ENCODE measurements around the gene SYT5.
"Not testable (repeated sequence)": the region's sequence is repeated elsewhere in the genome, so short reads cannot be mapped to it uniquely, and the experiment has no call there.

The SYT5 gene

GRCh38 chr19:55179606-55180484, at the start of gene SYT5:
Gene SYT5 (minus strand): TSS chr19:55180289. CDS start chr19:55179041, 1,248 bp downstream.
- peak; percentile 64 for DNase-seq

GRCh38 chr19:55229789-55230182, 49.7 kb upstream of the SYT5 start:
- DNase-seq, result no peak

GRCh38 chr19:55229145-55229788, 49.2 kb upstream of the SYT5 start:
- DNase-seq, result no peak

GRCh38 chr19:55228403-55229031, 48.4 kb upstream of the SYT5 start, which contains the start of gene TMEM86B:
Gene TMEM86B (minus strand): TSS chr19:55228763. CDS start chr19:55228741, 22 bp downstream.
- DNase-seq, result no peak

- DNase-seq, result no peak
Observed at GRCh38 chr19:55228015-55228391, 47.9 kb upstream of the SYT5 start.

GRCh38 chr19:55227241-55228014, 47.3 kb upstream of the SYT5 start:
- DNase-seq, result no peak

- no peak for DNase-seq
Observed at GRCh38 chr19:55226788-55227187, 46.7 kb upstream of the SYT5 start.

GRCh38 chr19:55226273-55226672, 46.2 kb upstream of the SYT5 start:
- DNase-seq, result no peak

- no peak for DNase-seq
Observed at GRCh38 chr19:55225415-55225958, 45.4 kb upstream of the SYT5 start.

- not testable (repeated sequence) for DNase-seq
Observed at GRCh38 chr19:55224679-55225414, 44.8 kb upstream of the SYT5 start.

GRCh38 chr19:55224038-55224665, 44.1 kb upstream of the SYT5 start:
- no peak for DNase-seq

- DNase-seq, result no peak
Observed at GRCh38 chr19:55223291-55224037, 43.4 kb upstream of the SYT5 start.

- no peak for DNase-seq
Observed at GRCh38 chr19:55220525-55220924, 40.4 kb upstream of the SYT5 start.

GRCh38 chr19:55216461-55217198, 36.5 kb upstream of the SYT5 start:
- DNase-seq, result peak; percentile 77

GRCh38 chr19:55213547-55213946, 33.5 kb upstream of the SYT5 start:
- no peak for DNase-seq

- peak; percentile 69 for DNase-seq
Observed at GRCh38 chr19:55212447-55212846, 32.4 kb upstream of the SYT5 start.

GRCh38 chr19:55209693-55210472, 29.8 kb upstream of the SYT5 start:
- peak; percentile 83 for DNase-seq

- DNase-seq, result peak; percentile 39
Observed at GRCh38 chr19:55208880-55209692, 29.0 kb upstream of the SYT5 start, which contains the start of gene PTPRH. Gene PTPRH (minus strand): TSS chr19:55209501. CDS start chr19:55209433, 68 bp downstream.
